Breast epithelium (tissue), 3 donors: ENCODE measurements around the gene FAM168A.

Experiments used
- CTCF ChIP-seq, 3 donors: fragments of 450-650 bp; IDR thresholded peaks; one replicate each; pipeline ENCODE4 v1.5.1; 2016 to 2017; ENCODE audit warnings: antibody characterized with exemption in 3 of 3, mild to moderate bottlenecking in 3 of 3, moderate library complexity in 3 of 3
- POLR2A ChIP-seq: fragments of 450-650 bp; IDR thresholded peaks from one replicate; pipeline ENCODE4 v1.6.1; 2016; ENCODE audit warnings: antibody characterized with exemption, mild to moderate bottlenecking, moderate library complexity
- POLR2AphosphoS5 ChIP-seq, 3 donors: sonication (generic); formaldehyde crosslinking; IDR thresholded peaks; one replicate each; pipeline ENCODE4 v1.6.1; 2017; ENCODE audit warnings: antibody characterized with exemption in 3 of 3

GRCh38 chr11:73401924-73402833 is 195.7 kb downstream of the FAM168A start:
- TF ChIP-seq CTCF (IDR thresholded peaks at IDR 0.05), result no peak
- no peak for TF ChIP-seq POLR2A
- no peak for TF ChIP-seq POLR2AphosphoS5 (IDR thresholded peaks at IDR 0.05)
